MM.1S (cell line): Measurements from ENCODE around the gene LIN28B.

Source experiments
- DNase-seq: peaks from one replicate; pipeline ENCODE4 v3.0.0-alpha.2; 2015
- H2AFZ ChIP-seq: fragments of 300-600 bp; sonication (generic); 2 replicates; pipeline ENCODE4 v1.6.0; 2016; ENCODE audit warnings: antibody characterized with exemption, low read length
- H3F3A ChIP-seq: fragments of 300-600 bp; sonication (generic); 2 replicates; pipeline ENCODE4 v1.6.1; 2016; ENCODE audit warnings: mild to moderate bottlenecking, antibody characterized with exemption, low read length, moderate library complexity, mixed read lengths; ENCODE audit not compliant: insufficient read depth
- H3K27ac ChIP-seq: fragments of 300-600 bp; sonication (generic); 2 replicates; pipeline ENCODE4 v1.5.1; 2016; ENCODE audit warnings: mild to moderate bottlenecking, low read length
- H3K27me3 ChIP-seq: fragments of 300-600 bp; sonication (generic); replicated peaks from 2 replicates; pipeline ENCODE4 v1.6.0; 2016; ENCODE audit warnings: low read length; ENCODE audit not compliant: insufficient read depth
- H3K36me3 ChIP-seq: fragments of 300-600 bp; sonication (generic); replicated peaks from 2 replicates; pipeline ENCODE4 v1.6.1; 2016; ENCODE audit warnings: mild to moderate bottlenecking, low read length, mixed read lengths; ENCODE audit not compliant: insufficient read depth
- H3K4me1 ChIP-seq: fragments of 300-600 bp; sonication (generic); 2 replicates; pipeline ENCODE4 v1.6.1; 2016; ENCODE audit warnings: low read length, mixed read lengths
- H3K4me2 ChIP-seq: fragments of 300-600 bp; sonication (generic); 2 replicates; pipeline ENCODE4 v1.6.0; 2016; ENCODE audit warnings: low read depth, low read length
- H3K4me3 ChIP-seq: fragments of 300-600 bp; sonication (generic); 2 replicates; pipeline ENCODE4 v1.5.1; 2016; ENCODE audit warnings: low read length, mixed read lengths
- H3K79me2 ChIP-seq: fragments of 300-600 bp; sonication (generic); 2 replicates; pipeline ENCODE4 v1.6.1; 2016; ENCODE audit warnings: mixed run types, low read length, mixed read lengths
- H3K9ac ChIP-seq: fragments of 300-600 bp; sonication (generic); 2 replicates; pipeline ENCODE4 v1.6.1; 2016; ENCODE audit warnings: low read length, mixed read lengths
- H3K9me2 ChIP-seq: fragments of 300-600 bp; sonication (generic); replicated peaks from 2 replicates; pipeline ENCODE4 v1.6.1; 2016; ENCODE audit warnings: mild to moderate bottlenecking, low read length, mixed read lengths; ENCODE audit not compliant: insufficient read depth
- H3K9me3 ChIP-seq: fragments of 300-600 bp; sonication (generic); replicated peaks from 2 replicates; pipeline ENCODE4 v1.6.1; 2016; ENCODE audit warnings: mild to moderate bottlenecking, low read length, mixed read lengths; ENCODE audit not compliant: insufficient read depth
- H4K20me1 ChIP-seq: fragments of 300-600 bp; sonication (generic); 2 replicates; pipeline ENCODE4 v1.6.1; 2016; ENCODE audit warnings: mild to moderate bottlenecking, low read length, moderate library complexity, mixed read lengths; ENCODE audit not compliant: insufficient read depth
- EZH2 ChIP-seq: fragments of 300-600 bp; sonication (generic); optimal IDR thresholded peaks from 2 replicates; pipeline ENCODE3; 2017; ENCODE audit warnings: low read depth, mild to moderate bottlenecking, antibody characterized with exemption, low read length, mixed read lengths
- EZH2phosphoT487 ChIP-seq: fragments of 300-600 bp; sonication (generic); IDR thresholded peaks from 2 replicates; pipeline ENCODE4 v1.6.1; 2018; ENCODE audit warnings: antibody characterized with exemption, low read length
- TF ChIP-seq, protein P1 (sequence below): fragments of 300-600 bp; sonication (generic); IDR thresholded peaks from 2 replicates; pipeline ENCODE4 v1.5.1; 2016; ENCODE audit warnings: antibody characterized with exemption, low read length, mixed read lengths

LIN28B gene

DNA sequence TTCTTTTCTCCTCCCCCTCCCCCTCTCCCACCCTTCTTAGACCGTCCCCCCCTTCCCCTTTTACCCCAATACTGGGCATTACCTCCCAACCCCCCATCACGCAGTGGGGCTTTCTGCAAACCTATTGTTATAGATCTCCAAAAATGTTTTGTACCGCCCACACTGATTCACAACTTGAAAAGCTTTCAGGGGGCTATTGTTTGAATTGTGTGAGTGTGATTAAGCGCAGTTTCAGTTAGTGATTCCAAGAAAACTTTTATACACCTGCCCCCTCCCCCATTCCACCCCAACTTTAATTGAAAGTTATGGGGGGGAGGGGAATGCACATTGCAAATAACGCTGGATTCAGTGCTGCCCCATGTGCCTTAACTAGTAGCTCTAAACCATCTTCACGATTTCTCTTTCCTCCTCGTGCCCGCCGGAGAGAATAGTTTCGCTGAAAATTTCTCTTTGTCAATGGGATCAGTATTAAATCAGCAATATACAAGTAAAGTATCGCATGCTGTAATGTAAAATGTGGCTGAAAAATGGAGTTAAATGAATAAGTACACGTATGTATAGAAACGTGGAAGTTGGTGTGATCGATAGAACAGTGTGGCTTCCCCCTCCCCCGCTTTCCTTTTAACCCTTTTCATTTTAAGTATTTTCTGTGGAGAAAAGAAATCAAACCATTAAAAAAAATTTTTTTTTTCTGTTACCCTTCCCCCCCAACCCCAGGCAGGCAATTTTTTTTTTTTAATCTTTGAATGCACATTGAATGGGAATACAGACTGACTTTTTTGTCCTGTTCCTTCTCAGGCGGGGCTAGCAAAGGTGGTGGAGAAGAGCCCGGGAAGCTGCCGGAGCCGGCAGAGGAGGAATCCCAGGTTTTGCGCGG lies 632 bp downstream of the LIN28B start:
- H3K9me3 ChIP-seq: no peaks in the 10 kb centered on the region
- no peak for DNase-seq
- H2AFZ ChIP-seq: no peak overlapping the region
- no peak overlapping the region for H3K27ac ChIP-seq
- no peaks in the 10 kb centered on the region for H3K79me2 ChIP-seq
- H3K4me1 ChIP-seq: no peaks in the 10 kb centered on the region
- H3K9me2 ChIP-seq: no peaks in the 10 kb centered on the region
- no peaks in the 10 kb centered on the region for H3K27me3 ChIP-seq
- H3K4me3 ChIP-seq: no peak overlapping the region
- H3K4me2 ChIP-seq: no peak overlapping the region
- H4K20me1 ChIP-seq: no peaks in the 10 kb centered on the region
- H3K9ac ChIP-seq: no peak overlapping the region
- H3F3A ChIP-seq: no peaks in the 10 kb centered on the region
- TF ChIP-seq, protein P1, sequence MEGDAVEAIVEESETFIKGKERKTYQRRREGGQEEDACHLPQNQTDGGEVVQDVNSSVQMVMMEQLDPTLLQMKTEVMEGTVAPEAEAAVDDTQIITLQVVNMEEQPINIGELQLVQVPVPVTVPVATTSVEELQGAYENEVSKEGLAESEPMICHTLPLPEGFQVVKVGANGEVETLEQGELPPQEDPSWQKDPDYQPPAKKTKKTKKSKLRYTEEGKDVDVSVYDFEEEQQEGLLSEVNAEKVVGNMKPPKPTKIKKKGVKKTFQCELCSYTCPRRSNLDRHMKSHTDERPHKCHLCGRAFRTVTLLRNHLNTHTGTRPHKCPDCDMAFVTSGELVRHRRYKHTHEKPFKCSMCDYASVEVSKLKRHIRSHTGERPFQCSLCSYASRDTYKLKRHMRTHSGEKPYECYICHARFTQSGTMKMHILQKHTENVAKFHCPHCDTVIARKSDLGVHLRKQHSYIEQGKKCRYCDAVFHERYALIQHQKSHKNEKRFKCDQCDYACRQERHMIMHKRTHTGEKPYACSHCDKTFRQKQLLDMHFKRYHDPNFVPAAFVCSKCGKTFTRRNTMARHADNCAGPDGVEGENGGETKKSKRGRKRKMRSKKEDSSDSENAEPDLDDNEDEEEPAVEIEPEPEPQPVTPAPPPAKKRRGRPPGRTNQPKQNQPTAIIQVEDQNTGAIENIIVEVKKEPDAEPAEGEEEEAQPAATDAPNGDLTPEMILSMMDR: no peak
- TF ChIP-seq EZH2: no peak
- TF ChIP-seq EZH2phosphoT487: no peak
- H3K36me3 ChIP-seq: no peaks in the 10 kb centered on the region

DNA sequence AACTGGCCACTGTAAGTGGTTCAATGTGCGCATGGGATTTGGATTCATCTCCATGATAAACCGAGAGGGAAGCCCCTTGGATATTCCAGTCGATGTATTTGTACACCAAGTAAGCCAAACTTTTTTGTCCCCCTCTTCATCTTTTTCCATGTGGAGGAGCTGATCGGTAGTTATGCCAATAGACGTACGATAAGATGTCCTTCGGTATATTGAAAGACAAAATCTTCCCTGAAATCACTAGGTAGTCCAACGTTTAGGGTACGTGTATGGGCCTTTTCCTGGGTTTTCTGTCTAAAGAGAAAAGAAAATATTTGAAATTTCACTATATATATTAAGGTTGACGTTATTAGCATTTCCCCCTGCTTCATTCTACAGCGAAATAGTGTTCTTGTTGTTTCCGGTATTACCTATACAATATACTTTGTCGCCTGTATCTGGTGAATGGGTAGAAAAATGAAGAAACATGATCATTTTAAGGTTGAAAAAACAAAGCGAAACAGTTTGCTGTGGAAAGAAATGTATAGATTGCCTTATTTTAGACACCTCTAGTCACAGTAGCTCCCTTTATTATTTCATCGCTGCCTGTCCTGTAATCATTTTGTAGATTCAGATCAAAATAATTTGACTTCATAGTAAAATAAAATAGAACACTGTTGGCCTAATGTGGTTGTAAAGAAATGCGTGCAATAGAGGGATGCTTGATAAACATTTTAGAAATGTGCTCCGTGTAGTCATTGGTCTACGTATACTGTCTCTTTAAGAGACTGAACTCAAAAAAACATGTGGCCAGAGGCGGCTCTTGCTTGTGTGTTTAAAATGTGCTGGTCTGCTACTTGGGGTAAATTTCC lies 1.5 kb downstream of the LIN28B start:
- no peak overlapping the region for H2AFZ ChIP-seq

DNA sequence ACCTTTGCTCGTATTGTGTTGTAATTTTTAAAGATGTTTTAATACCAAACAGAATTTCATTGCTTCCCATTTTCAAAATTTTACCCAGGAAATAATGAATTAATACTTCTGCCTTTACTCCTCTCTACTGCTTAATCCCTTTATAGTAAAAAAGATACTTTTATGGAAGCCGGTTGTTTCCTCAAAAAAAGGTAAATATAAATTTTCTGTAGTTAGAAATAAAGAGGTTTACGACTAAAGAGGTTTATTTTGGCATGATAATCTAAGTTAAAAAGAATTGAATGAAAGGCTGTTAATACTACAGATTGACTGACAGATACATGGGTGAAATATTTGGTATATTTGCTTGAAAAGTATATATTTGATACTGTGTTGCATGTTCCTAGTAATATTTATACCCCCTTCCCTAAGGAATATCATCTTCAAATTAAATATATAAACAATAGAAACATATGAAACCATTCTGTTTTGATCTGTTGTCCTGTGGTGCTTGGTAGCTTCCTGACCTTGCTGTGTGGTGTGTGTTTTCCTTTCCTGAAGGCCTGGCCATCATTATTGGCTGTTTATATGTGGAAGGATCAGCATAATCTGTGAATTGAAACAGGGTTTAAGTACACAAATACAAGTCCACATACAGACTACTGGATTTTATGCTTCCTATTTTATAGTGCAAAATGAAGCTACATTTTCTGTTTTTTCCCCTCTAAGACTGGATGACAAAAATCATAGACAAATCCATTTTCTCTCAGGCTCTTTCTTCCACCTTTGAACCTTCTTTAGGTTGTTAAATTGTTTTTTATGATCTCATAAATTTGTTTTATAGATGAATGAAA lies 2.3 kb downstream of the LIN28B start:
- no peak for DNase-seq
- Histone ChIP-seq H3K9ac (no peak overlapping the region), H3K79me2 (no peaks in the 10 kb centered on the region), H3K4me1 (no peaks in the 10 kb centered on the region), H3K36me3 (no peaks in the 10 kb centered on the region), H3K4me3 (no peak overlapping the region), H3K27me3 (no peaks in the 10 kb centered on the region), H3F3A (no peaks in the 10 kb centered on the region), H3K9me2 (no peaks in the 10 kb centered on the region), H3K27ac (no peak overlapping the region), H2AFZ (no peak overlapping the region), H3K4me2 (no peak overlapping the region), H4K20me1 (no peaks in the 10 kb centered on the region), H3K9me3 (no peaks in the 10 kb centered on the region)
- TF ChIP-seq EZH2phosphoT487: no peak
- TF ChIP-seq, protein P1: no peak
- TF ChIP-seq EZH2: no peak

More for the DNA sequence above, 1.5 kb downstream of the LIN28B start:
- H3K9me3 ChIP-seq: no peaks in the 10 kb centered on the region
- no peak overlapping the region for H3K27ac ChIP-seq
- H3K4me3 ChIP-seq: no peak overlapping the region
- no peaks in the 10 kb centered on the region for H3F3A ChIP-seq
- no peaks in the 10 kb centered on the region for H3K9me2 ChIP-seq
- DNase-seq: no peak
- H3K4me1 ChIP-seq: no peaks in the 10 kb centered on the region
- H3K36me3 ChIP-seq: no peaks in the 10 kb centered on the region
- no peak overlapping the region for H3K9ac ChIP-seq
- H3K79me2 ChIP-seq: no peaks in the 10 kb centered on the region
- H3K4me2 ChIP-seq: no peak overlapping the region
- no peaks in the 10 kb centered on the region for H3K27me3 ChIP-seq
- H4K20me1 ChIP-seq: no peaks in the 10 kb centered on the region
- TF ChIP-seq EZH2phosphoT487: no peak
- TF ChIP-seq EZH2: no peak
- TF ChIP-seq, protein P1: no peak
